ENCODE data around the gene AHNAK.

DNA sequence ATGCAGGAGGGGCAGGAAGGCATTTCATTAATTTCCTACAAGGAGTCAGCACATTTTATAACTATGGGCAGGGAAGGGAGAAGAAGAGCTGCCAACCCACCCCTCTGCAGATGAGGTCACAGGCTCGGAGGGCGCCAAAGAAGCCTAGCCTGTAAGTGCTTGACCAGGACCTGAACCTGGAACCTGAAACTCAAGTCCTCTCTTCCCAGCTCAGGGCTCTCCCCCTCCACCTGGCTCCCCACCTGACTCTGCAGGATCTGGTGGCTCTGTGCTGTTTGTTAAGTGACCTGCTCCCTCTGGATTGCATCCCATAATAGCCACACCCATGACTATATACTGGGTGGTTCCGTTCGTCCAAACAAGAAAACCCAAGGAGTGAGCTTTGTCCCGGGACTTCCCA is 100.5 kb downstream of the AHNAK start:
- no peak for TF ChIP-seq POLR2A (IDR thresholded peaks at IDR 0.05)
- TF ChIP-seq CTCF (IDR thresholded peaks at IDR 0.05) = no peak

All from Peyer's patch (tissue), 4 donors.